H1 (cell line): ENCODE results near the gene NDUFS5. TPM values are rescaled to one million over a fixed set of nuclear protein-coding genes. Genes with fewer than 3 reads are reported as not detected.
"Not testable (repeated sequence)": the region's sequence is repeated elsewhere in the genome, so short reads cannot be mapped to it uniquely, and the experiment has no call there.

Experiments used
- CTCF ChIA-PET: fragments of 300-600 bp; sonication (Branson Sonifier 250); formaldehyde crosslinking; loops from one replicate; lab custom pipeline; 2021; ENCODE audit not compliant: partially characterized antibody; lab: Charles Lee
- POLR2A ChIA-PET: fragments of 300-600 bp; sonication (Branson Sonifier 250); formaldehyde crosslinking; loops from one replicate; lab custom pipeline; 2021; ENCODE audit warnings: inconsistent platforms; ENCODE audit not compliant: partially characterized antibody; lab: Charles Lee
- DNase-seq, 2 experiments: peaks; one replicate each; pipeline versions ENCODE4 v3.0.0 to v3.0.0-alpha.2; 2010 to 2022; ENCODE audit warnings: low spot score in 2 of 2, low read depth in 1 of 2, mixed read lengths in 1 of 2
- FAIRE-seq: peaks from 2 replicates; lab custom pipeline; 2011; peaks lifted over from hg19 to GRCh38; lab: Jason Lieb, UNC
- H2AFZ ChIP-seq: 2 replicates; pipeline ENCODE4 v1.8.1; 2012; ENCODE audit warnings: low read length, inconsistent platforms
- H2AK5ac ChIP-seq: 2 replicates; pipeline ENCODE4 v1.6.1; 2013; ENCODE audit warnings: low read depth, low read length
- H2BK120ac ChIP-seq: replicated peaks from 2 replicates; pipeline ENCODE3; 2013; ENCODE audit warnings: low read depth, low read length, inconsistent platforms
- H2BK12ac ChIP-seq: 2 replicates; pipeline ENCODE4 v1.6.1; 2013; ENCODE audit warnings: low read depth, low read length
- H2BK15ac ChIP-seq: 2 replicates; pipeline ENCODE4 v1.6.1; 2013; ENCODE audit warnings: low read length
- H2BK20ac ChIP-seq: 2 replicates; pipeline ENCODE4 v1.6.1; 2013; ENCODE audit warnings: low read length
- H2BK5ac ChIP-seq: 2 replicates; pipeline ENCODE4 v1.6.1; 2013; ENCODE audit warnings: low read depth, low read length
- H3K14ac ChIP-seq: 2 replicates; pipeline ENCODE4 v1.6.1; 2013; ENCODE audit warnings: inconsistent platforms; ENCODE audit not compliant: insufficient read length
- H3K18ac ChIP-seq: 2 replicates; pipeline ENCODE4 v1.6.1; 2013; ENCODE audit warnings: low read length; ENCODE audit errors: extremely low read depth
- H3K23ac ChIP-seq: 2 replicates; pipeline ENCODE4 v1.6.1; 2013; ENCODE audit warnings: inconsistent platforms; ENCODE audit not compliant: insufficient read length
- H3K23me2 ChIP-seq: 2 replicates; pipeline ENCODE4 v1.6.1; 2013; ENCODE audit warnings: low read depth, low read length
- H3K27ac ChIP-seq: 2 replicates; pipeline ENCODE4 v1.6.1; 2011; ENCODE audit warnings: low read depth, low read length, inconsistent platforms
- H3K27me3 ChIP-seq, 4 experiments: replicated peaks in 1 of 4; 1 replicate in 1 of 4; 2 replicates in 3 of 4; pipeline versions ENCODE4 v1.6.1 to v1.8.1; 2011 to 2013; ENCODE audit warnings: low read length in 3 of 4, mild to moderate bottlenecking in 3 of 4, inconsistent platforms in 2 of 4, mixed read lengths in 2 of 4, moderate library complexity in 1 of 4; ENCODE audit not compliant: control insufficient read depth in 3 of 4, insufficient read depth in 3 of 4; ENCODE audit errors: extremely low read depth in 1 of 4
- H3K36me3 ChIP-seq, 4 experiments: 2 replicates each; pipeline versions ENCODE4 v1.6.1 to v1.8.1; 2011 to 2013; ENCODE audit warnings: mild to moderate bottlenecking in 4 of 4, low read length in 3 of 4, moderate library complexity in 2 of 4, control low read depth in 1 of 4, inconsistent platforms in 1 of 4; ENCODE audit not compliant: insufficient read depth in 4 of 4, control insufficient read depth in 2 of 4
- H3K4ac ChIP-seq: replicated peaks from 2 replicates; pipeline ENCODE3; 2013; ENCODE audit warnings: low read length, low read depth, mixed read lengths, inconsistent platforms; ENCODE audit not compliant: insufficient read length
- H3K4me1 ChIP-seq, 4 experiments: replicated peaks in 1 of 4; 1 replicate in 1 of 4; 2 replicates in 3 of 4; pipeline versions ENCODE4 v1.6.1 to v1.8.1; 2011 to 2013; ENCODE audit warnings: low read length in 3 of 4, inconsistent platforms in 2 of 4, mixed read lengths in 1 of 4; ENCODE audit not compliant: insufficient read depth in 4 of 4, control insufficient read depth in 3 of 4
- H3K4me2 ChIP-seq, 2 experiments: 2 replicates each; pipeline versions ENCODE4 v1.6.1 to v1.8.1; 2011 to 2013; ENCODE audit warnings: low read depth in 2 of 2, low read length in 2 of 2, control low read depth in 1 of 2, inconsistent platforms in 1 of 2, mild to moderate bottlenecking in 1 of 2; ENCODE audit not compliant: insufficient read depth in 1 of 2
- H3K4me3 ChIP-seq, 4 experiments: fragments of 200-600, 300-600 bp in 1 of 4; sonication (generic), shearing (Covaris generic), sonication (Bioruptor Twin) in 1 of 4; 2 replicates each; pipeline versions ENCODE4 v1.5.1 to v1.8.1; 2011 to 2016; ENCODE audit warnings: low read length in 4 of 4, low read depth in 3 of 4, control low read depth in 2 of 4, inconsistent platforms in 2 of 4, mild to moderate bottlenecking in 2 of 4, mixed read lengths in 1 of 4, moderate library complexity in 1 of 4; ENCODE audit not compliant: insufficient read depth in 2 of 4; ENCODE audit errors: extremely low read depth in 1 of 4
- H3K56ac ChIP-seq: replicated peaks from 2 replicates; pipeline ENCODE3; 2013; ENCODE audit warnings: low read depth, mild to moderate bottlenecking, mixed read lengths, low read length, inconsistent platforms; ENCODE audit not compliant: insufficient read length
- H3K79me1 ChIP-seq: 2 replicates; pipeline ENCODE4 v1.6.1; 2013; ENCODE audit warnings: low read depth, low read length, control low read depth
- H3K79me2 ChIP-seq, 2 experiments: 2 replicates each; pipeline versions ENCODE4 v1.6.1 to v1.8.1; 2012 to 2013; ENCODE audit warnings: low read length in 2 of 2, mild to moderate bottlenecking in 2 of 2, inconsistent platforms in 1 of 2; ENCODE audit not compliant: insufficient read depth in 2 of 2, control insufficient read depth in 1 of 2
- H3K9ac ChIP-seq, 4 experiments: replicated peaks in 1 of 4; 1 replicate in 1 of 4; 2 replicates in 3 of 4; pipeline versions ENCODE4 v1.6.1 to v1.8.1; 2011 to 2013; ENCODE audit warnings: low read depth in 3 of 4, low read length in 3 of 4, control low read depth in 2 of 4, mild to moderate bottlenecking in 2 of 4, moderate library complexity in 2 of 4, inconsistent platforms in 1 of 4; ENCODE audit errors: extremely low read depth in 1 of 4
- H3K9me3 ChIP-seq, 2 experiments: 2 replicates each; pipeline versions ENCODE4 v1.6.1 to v1.8.1; 2012 to 2013; ENCODE audit warnings: mild to moderate bottlenecking in 2 of 2, moderate library complexity in 2 of 2, control low read depth in 1 of 2, inconsistent platforms in 1 of 2, low read depth in 1 of 2, low read length in 1 of 2, mixed read lengths in 1 of 2; ENCODE audit not compliant: insufficient read depth in 2 of 2
- H4K20me1 ChIP-seq, 2 experiments: replicated peaks in 1 of 2; 2 replicates each; pipeline versions ENCODE3 to v1.8.1; 2011 to 2013; ENCODE audit warnings: inconsistent platforms in 2 of 2, low read length in 2 of 2, mild to moderate bottlenecking in 1 of 2; ENCODE audit not compliant: insufficient read depth in 2 of 2, control insufficient read depth in 1 of 2
- H4K5ac ChIP-seq: 2 replicates; pipeline ENCODE4 v1.6.1; 2013; ENCODE audit warnings: low read length, low read depth, mixed read lengths, inconsistent platforms; ENCODE audit not compliant: insufficient read length
- H4K8ac ChIP-seq: 2 replicates; pipeline ENCODE4 v1.8.0; 2013; ENCODE audit warnings: mild to moderate bottlenecking, moderate library complexity, low read length, inconsistent platforms; ENCODE audit not compliant: insufficient read depth; ENCODE audit errors: extremely low read depth
- H4K91ac ChIP-seq: replicated peaks from 2 replicates; pipeline ENCODE3; 2013; ENCODE audit warnings: low read length, mixed read lengths, inconsistent platforms; ENCODE audit not compliant: insufficient read length
- CBX8 ChIP-seq: fragments of 300-800, 300-1000 bp; sonication (generic); IDR thresholded peaks from 2 replicates; pipeline ENCODE4 v1.7.1; 2016; ENCODE audit warnings: low read depth, low read length, borderline replicate concordance
- HDAC2 ChIP-seq, 2 experiments: fragments of 300-600 bp in 1 of 2; sonication (generic) in 1 of 2; IDR thresholded peaks; 2 replicates each; pipeline ENCODE4 v1.6.1; 2011 to 2012; ENCODE audit warnings: low read depth in 2 of 2, low read length in 2 of 2, mild to moderate bottlenecking in 2 of 2, moderate library complexity in 2 of 2, borderline replicate concordance in 1 of 2, inconsistent platforms in 1 of 2
- JUN ChIP-seq: IDR thresholded peaks from 2 replicates; pipeline ENCODE4 v1.6.1; 2011; ENCODE audit warnings: low read depth, mild to moderate bottlenecking, improper control_type of control experiment, low read length
- NANOG ChIP-seq: IDR thresholded peaks from 2 replicates; pipeline ENCODE4 v1.6.1; 2011; ENCODE audit warnings: low read length, low read depth, mild to moderate bottlenecking, inconsistent platforms; ENCODE audit not compliant: insufficient read depth, poor library complexity, severe bottlenecking
- RFX5 ChIP-seq: IDR thresholded peaks from 2 replicates; pipeline ENCODE4 v1.6.1; 2011; ENCODE audit warnings: low read depth, low read length, improper control_type of control experiment, borderline replicate concordance
- SIX5 ChIP-seq: IDR thresholded peaks from 2 replicates; pipeline ENCODE4 v1.6.1; 2011; ENCODE audit warnings: mild to moderate bottlenecking, low read depth, low read length
- TCF12 ChIP-seq: IDR thresholded peaks from 2 replicates; pipeline ENCODE4 v1.6.1; 2011; ENCODE audit warnings: low read depth, mild to moderate bottlenecking, low read length
- YY1 ChIP-seq: IDR thresholded peaks from 2 replicates; pipeline ENCODE4 v1.6.1; 2011; ENCODE audit warnings: low read depth, mild to moderate bottlenecking, low read length
- WGBS, 2 experiments: shearing (Covaris generic) in 1 of 2; methylation state at CpG; one replicate each; pipeline versions ENCODE4 v1.1.6 to v1.1.7; 2013 to 2015; ENCODE audit warnings: low lambda C conversion rate in 2 of 2, mixed read lengths in 2 of 2, inconsistent platforms in 1 of 2, low coverage in 1 of 2, missing lambda C conversion rate in 1 of 2; ENCODE audit not compliant: insufficient replicate concordance in 2 of 2, insufficient coverage in 1 of 2, insufficient read length in 1 of 2; ENCODE audit errors: extremely low coverage in 1 of 2, missing lambda C conversion rate in 1 of 2; 5-methylcytosine and 5-hydroxymethylcytosine counted together
- polyA plus RNA-seq, 7 experiments: library from polyadenylated mRNA; depleted of rRNA in 3 of 7; stranded (reverse) in 5 of 7; unstranded in 2 of 7; fragments of >200 nt in 5 of 7; fragments of 200-250 nt in 2 of 7; gene quantifications; 1 replicate in 5 of 7; 2 replicates in 1 of 7; 4 replicates in 1 of 7; pipeline versions ENCODE4 v1.2.1 to v1.2.3, GENCODE V29; 2011 to 2013; ENCODE audit warnings: missing spikeins in 2 of 7, mixed read lengths in 2 of 7
- total RNA-seq: library from RNA; stranded (reverse); fragmentation: NEBNext Ultra II Directional; extraction: Animal tissue kit (Norgen Biotek cat#: 25700); gene quantifications from 2 replicates; pipeline ENCODE4 v1.2.1, GENCODE V29; 2021

Gene NDUFS5
- total and polyA plus RNA-seq, 2 of the 8 experiments (the other 6 are each of a cell fraction or from before 2014, with no cell fraction given): 435 to 835 TPM

DNA sequence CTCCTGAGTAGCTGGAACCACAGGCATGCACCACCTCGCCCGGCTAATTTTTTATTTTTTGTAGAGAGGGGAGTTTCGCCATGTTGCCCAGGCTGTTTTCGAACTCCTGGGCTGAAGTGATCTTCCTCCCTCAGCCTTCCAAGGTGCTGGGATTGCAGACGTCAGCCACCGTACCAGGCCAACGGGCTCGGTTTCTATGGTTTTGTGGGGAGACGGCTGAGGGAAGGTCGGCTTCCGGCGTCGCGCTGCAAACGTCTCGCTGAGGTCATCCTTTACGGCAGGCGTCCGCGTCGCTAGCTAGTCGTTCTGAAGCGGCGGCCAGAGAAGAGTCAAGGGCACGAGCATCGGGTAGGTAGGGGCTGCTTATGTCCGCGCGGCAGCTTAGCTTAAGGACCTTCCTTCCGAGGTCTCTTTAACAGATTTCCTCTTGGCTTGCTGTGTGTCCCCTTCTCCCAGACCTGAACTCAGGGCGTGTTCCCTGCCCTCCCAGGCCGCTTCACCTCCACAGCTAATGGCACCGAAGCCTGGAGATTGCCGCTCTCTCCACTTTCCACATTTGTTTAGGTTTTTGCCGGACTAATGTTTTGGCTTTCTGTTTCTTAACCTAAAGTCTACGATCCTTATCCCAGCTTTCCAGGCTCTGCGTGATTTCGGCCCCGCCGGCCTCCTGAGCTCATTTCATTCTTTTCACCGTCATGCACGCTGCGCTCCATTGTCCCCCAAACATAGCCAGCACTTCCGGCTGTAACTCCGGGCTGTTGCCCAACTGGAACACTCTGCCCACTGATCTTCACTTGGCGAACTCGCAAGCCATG is at the start of gene NDUFS5 (continued):
- no peak for TF ChIP-seq HDAC2 (IDR thresholded peaks at IDR 0.05; ENCODE audit: borderline replicate concordance in 1 of 2, low read depth in 2 of 2, low read length in 2 of 2)
- 0 out of 2 replicates have a peak, but pooled peaks have one; percentile 16 for TF ChIP-seq RFX5
- no peak for TF ChIP-seq NANOG
- no peak for TF ChIP-seq YY1
- TF ChIP-seq TCF12: no peak
- TF ChIP-seq CBX8: no peak
- no peak for TF ChIP-seq SIX5
- no peak for TF ChIP-seq JUN
- TF ChIP-seq, all 59 proteins: peak for 16

DNA sequence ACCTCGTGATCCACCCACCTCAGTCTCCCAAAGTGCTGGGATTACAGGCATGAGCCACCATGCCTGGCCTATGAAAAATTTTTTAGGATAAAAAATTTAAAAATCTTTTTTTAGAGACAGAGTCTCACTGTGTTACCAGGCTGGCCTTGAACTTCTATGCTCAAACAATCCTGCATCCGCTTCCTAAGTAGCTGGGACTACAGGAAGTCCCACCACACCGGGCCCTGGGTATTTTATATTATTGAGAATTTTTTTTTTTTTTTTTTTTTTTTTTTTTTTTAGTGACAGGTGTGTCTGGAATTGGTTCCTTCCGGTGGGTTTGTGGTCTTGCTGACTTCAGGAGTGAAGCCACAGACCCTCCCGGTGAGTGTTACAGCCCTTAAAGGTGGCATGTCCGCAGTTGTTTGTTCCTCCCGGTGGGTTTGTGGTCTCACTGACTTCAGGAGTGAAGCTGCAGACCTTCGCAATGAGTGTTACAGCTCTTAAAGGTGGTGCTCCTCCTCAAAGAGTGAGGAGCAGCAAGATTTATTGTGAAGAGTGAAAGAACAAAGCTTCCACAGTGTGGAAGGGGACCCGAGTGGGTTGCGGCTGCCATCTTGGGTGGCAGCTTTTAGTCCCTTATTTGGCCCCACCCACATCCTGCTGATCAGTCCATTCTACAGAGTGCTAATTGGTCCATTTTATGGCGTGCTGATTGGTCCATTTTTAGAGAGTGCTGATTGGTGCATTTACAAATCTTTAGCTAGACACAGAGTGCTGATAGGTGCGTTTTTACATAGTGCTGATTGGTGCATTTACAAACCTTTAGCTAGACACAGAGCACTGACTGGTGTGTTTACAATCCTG is 48.5 kb upstream of the NDUFS5 start:
- not testable (repeated sequence) for H3K14ac ChIP-seq, H3K27ac ChIP-seq, H2BK12ac ChIP-seq, H3K27me3 ChIP-seq, H3K79me1 ChIP-seq, H3K23ac ChIP-seq, H4K5ac ChIP-seq, H2BK15ac ChIP-seq, H3K56ac ChIP-seq, H3K9ac ChIP-seq, H3K23me2 ChIP-seq, FAIRE-seq, H2AK5ac ChIP-seq, H3K4ac ChIP-seq, H3K4me1 ChIP-seq, H4K91ac ChIP-seq, H4K20me1 ChIP-seq, H2AFZ ChIP-seq, DNase-seq, H2BK120ac ChIP-seq, H3K36me3 ChIP-seq, H4K8ac ChIP-seq, H2BK20ac ChIP-seq, H3K4me3 ChIP-seq, H3K4me2 ChIP-seq, H2BK5ac ChIP-seq, H3K18ac ChIP-seq, H3K79me2 ChIP-seq
- POLR2A ChIA-PET: interaction anchor here (0.6 to 2.3 kb wide), 5 partner anchors 9 to 114 kb away, joined by 3 to 5 read pairs (median 4); partner anchors contain the start of gene AKIRIN1
- WGBS, 2 experiments: 92% methylated on average over 11 of the region's 12 CpGs; no CpG with 5 or more reads in 1 of the 2 experiments
- CTCF ChIA-PET: interaction anchor here (0.7 to 1.2 kb wide), 3 partner anchors 11 to 124 kb away, joined by 3 to 4 read pairs (median 3); no protein-coding TSS in a partner anchor
- H3K9me3 ChIP-seq: peaks cover 6 to 12% of the 10 kb centered on the region in 2 experiments; a peak in 3 of 4 replicates
